DND-41 (cell line): ENCODE data around the gene SLC17A1.

Experiments
- ATAC-seq: fragments of 200-7000 bp; cut with Tn5 transposase; 3 replicates; pipeline ENCODE4 v1.9.1; 2021; ENCODE audit warnings: low read depth; ENCODE audit not compliant: insufficient read depth
- DNase-seq: peaks from one replicate; pipeline ENCODE4 v3.0.0-alpha.2; 2020
- H2AFZ ChIP-seq: 2 replicates; pipeline ENCODE4 v1.6.0; 2012; ENCODE audit warnings: low read depth, low read length
- H3K27ac ChIP-seq: 2 replicates; pipeline ENCODE4 v1.5.1; 2012; ENCODE audit warnings: low read length, inconsistent platforms
- H3K27me3 ChIP-seq: fragments of 200-600 bp; sonication (generic); 2 replicates; pipeline ENCODE4 v1.6.0; 2012; ENCODE audit warnings: low read length, mild to moderate bottlenecking, inconsistent platforms; ENCODE audit not compliant: insufficient read depth, poor library complexity
- H3K36me3 ChIP-seq: 2 replicates; pipeline ENCODE4 v1.5.1; 2012; ENCODE audit warnings: low read length, inconsistent platforms; ENCODE audit not compliant: insufficient read depth
- H3K4me1 ChIP-seq: 2 replicates; pipeline ENCODE4 v1.5.1; 2012; ENCODE audit warnings: mild to moderate bottlenecking, low read length; ENCODE audit not compliant: insufficient read depth
- H3K4me2 ChIP-seq: 2 replicates; pipeline ENCODE4 v1.6.0; 2012; ENCODE audit warnings: mild to moderate bottlenecking, moderate library complexity, low read length, inconsistent platforms; ENCODE audit not compliant: insufficient read depth
- H3K4me3 ChIP-seq, 2 experiments: fragments of 200-600 bp in 1 of 2; shearing (Covaris generic) in 1 of 2; 2 replicates each; pipeline ENCODE4 v1.5.1; 2012 to 2016; ENCODE audit warnings: inconsistent platforms in 2 of 2, low read length in 2 of 2, mild to moderate bottlenecking in 2 of 2, low read depth in 1 of 2, moderate library complexity in 1 of 2
- H3K79me2 ChIP-seq: 2 replicates; pipeline ENCODE4 v1.6.0; 2012; ENCODE audit warnings: low read length, inconsistent platforms; ENCODE audit not compliant: insufficient read depth
- H3K9ac ChIP-seq: 2 replicates; pipeline ENCODE4 v1.6.0; 2012; ENCODE audit warnings: low read depth, mild to moderate bottlenecking, inconsistent platforms, low read length, moderate library complexity
- H3K9me3 ChIP-seq: 2 replicates; pipeline ENCODE4 v1.5.1; 2012; ENCODE audit warnings: low read length, moderate library complexity, mild to moderate bottlenecking, inconsistent platforms; ENCODE audit not compliant: insufficient read depth, severe bottlenecking
- H4K20me1 ChIP-seq: 2 replicates; pipeline ENCODE4 v1.6.0; 2012; ENCODE audit warnings: low read length; ENCODE audit not compliant: insufficient read depth
- EZH2 ChIP-seq: IDR thresholded peaks from 3 replicates; pipeline ENCODE4 v1.6.1; 2012; ENCODE audit warnings: borderline replicate concordance, low read depth, mild to moderate bottlenecking, moderate library complexity, low read length, inconsistent platforms; ENCODE audit not compliant: severe bottlenecking
- TF ChIP-seq, protein P1 (sequence below): IDR thresholded peaks from 2 replicates; pipeline ENCODE4 v1.5.1; 2012; ENCODE audit warnings: borderline replicate concordance, low read length, moderate library complexity, mild to moderate bottlenecking; ENCODE audit not compliant: poor library complexity, severe bottlenecking; ENCODE audit errors: extremely low read depth

The SLC17A1 gene

GRCh38 chr6:25831532-25832306 lies at the start of gene SLC17A1:
Gene SLC17A1, minus strand, starts transcription at chr6:25832052. Its CDS starts 1,495 bp downstream, at chr6:25830557.
- ATAC-seq = no peak

DNA sequence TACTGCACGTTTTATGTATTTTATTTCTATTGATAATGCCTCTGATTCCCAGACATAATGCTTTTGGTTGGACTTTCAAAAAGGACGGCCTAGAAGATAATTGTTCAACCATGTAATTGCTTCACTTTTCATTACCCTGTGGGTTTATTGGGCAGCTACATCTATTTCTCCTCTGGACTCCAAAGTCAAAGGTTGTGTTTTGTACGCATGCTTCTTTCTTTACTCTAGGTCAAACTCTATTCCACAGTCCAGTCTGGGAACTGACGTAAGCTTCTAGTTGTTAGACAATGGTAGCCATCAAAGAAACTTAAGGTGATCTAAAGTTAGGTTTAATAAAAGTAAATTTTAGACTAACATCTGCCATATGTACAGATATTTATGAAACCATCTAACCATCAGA lies 48.7 kb upstream of the SLC17A1 start:
- peaks cover 2% of the 10 kb centered on the region for H3K27me3 ChIP-seq
- no peaks in the 10 kb centered on the region for H3K36me3 ChIP-seq
- H3K27ac ChIP-seq = no peak overlapping the region
- H3K79me2 ChIP-seq = no peaks in the 10 kb centered on the region
- no peak overlapping the region for H2AFZ ChIP-seq
- ATAC-seq (no peak), DNase-seq (no peak)
- H3K9me3 ChIP-seq = no peaks in the 10 kb centered on the region
- H3K4me2 ChIP-seq = no peak overlapping the region
- no peaks in the 10 kb centered on the region for H3K4me1 ChIP-seq
- no peak for TF ChIP-seq EZH2
- TF ChIP-seq, protein P1, sequence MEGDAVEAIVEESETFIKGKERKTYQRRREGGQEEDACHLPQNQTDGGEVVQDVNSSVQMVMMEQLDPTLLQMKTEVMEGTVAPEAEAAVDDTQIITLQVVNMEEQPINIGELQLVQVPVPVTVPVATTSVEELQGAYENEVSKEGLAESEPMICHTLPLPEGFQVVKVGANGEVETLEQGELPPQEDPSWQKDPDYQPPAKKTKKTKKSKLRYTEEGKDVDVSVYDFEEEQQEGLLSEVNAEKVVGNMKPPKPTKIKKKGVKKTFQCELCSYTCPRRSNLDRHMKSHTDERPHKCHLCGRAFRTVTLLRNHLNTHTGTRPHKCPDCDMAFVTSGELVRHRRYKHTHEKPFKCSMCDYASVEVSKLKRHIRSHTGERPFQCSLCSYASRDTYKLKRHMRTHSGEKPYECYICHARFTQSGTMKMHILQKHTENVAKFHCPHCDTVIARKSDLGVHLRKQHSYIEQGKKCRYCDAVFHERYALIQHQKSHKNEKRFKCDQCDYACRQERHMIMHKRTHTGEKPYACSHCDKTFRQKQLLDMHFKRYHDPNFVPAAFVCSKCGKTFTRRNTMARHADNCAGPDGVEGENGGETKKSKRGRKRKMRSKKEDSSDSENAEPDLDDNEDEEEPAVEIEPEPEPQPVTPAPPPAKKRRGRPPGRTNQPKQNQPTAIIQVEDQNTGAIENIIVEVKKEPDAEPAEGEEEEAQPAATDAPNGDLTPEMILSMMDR = no peak
- no peak overlapping the region for H3K4me3 ChIP-seq
- no peaks in the 10 kb centered on the region for H4K20me1 ChIP-seq
- H3K9ac ChIP-seq = no peak overlapping the region

More at GRCh38 chr6:25831532-25832306, at the start of gene SLC17A1:
- H3K27ac ChIP-seq = no peak within 1 kb of the TSS
- H3K79me2 ChIP-seq = no peaks in the 10 kb centered on the region
- TF ChIP-seq, protein P1 = no peak
- TF ChIP-seq EZH2 = no peak
- peaks cover 3% of the 10 kb centered on the region for H3K27me3 ChIP-seq
- H3K4me2 ChIP-seq = no peak within 1 kb of the TSS
- H4K20me1 ChIP-seq = no peaks in the 10 kb centered on the region
- no peak for DNase-seq
- no peaks in the 10 kb centered on the region for H3K36me3 ChIP-seq
- no peaks in the 10 kb centered on the region for H3K9me3 ChIP-seq
- no peak within 1 kb of the TSS for H3K9ac ChIP-seq
- H3K4me3 ChIP-seq = no peak within 1 kb of the TSS
- H2AFZ ChIP-seq = no peak within 1 kb of the TSS
- H3K4me1 ChIP-seq = no peaks in the 10 kb centered on the region

DNA sequence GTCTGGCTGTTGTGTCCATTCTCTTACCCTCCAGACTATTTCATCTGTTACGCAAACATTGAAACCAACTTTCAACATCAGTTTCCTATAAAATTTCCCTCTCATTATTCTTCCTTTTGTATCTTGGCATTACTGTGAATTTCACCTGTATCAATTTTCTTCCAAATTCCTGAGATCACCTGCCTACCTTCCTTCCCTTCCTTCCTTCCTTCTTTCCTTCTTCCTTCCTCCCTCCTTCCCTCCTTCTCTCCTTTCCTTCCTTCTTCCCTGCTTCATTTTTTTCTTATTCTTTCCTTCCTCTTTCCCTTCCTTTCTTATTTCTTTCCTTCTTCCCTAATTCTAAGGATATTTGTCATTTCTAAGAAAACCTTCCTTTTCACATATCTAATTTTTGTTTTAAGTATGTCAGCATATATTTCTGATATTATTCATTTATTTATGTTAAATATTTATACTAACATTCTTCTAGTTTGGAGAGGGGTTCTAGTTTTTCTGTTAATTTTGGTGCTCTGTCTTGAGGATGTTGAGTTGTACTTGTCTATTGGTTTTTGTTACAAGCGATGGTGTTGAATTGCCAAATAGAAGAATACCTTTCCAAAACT lies 47.0 kb upstream of the SLC17A1 start:
- no peak for ATAC-seq
- no peaks in the 10 kb centered on the region for H4K20me1 ChIP-seq
- H3K79me2 ChIP-seq = no peaks in the 10 kb centered on the region
- no peak overlapping the region for H3K9ac ChIP-seq
- H2AFZ ChIP-seq = no peak overlapping the region
- peaks cover 6% of the 10 kb centered on the region for H3K27me3 ChIP-seq
- TF ChIP-seq, protein P1 = no peak
- TF ChIP-seq EZH2 = no peak
- H3K27ac ChIP-seq = no peak overlapping the region
- H3K4me1 ChIP-seq = peaks cover 4% of the 10 kb centered on the region; the same call in 1 of the 2 replicates
- H3K4me2 ChIP-seq = no peak overlapping the region
- H3K9me3 ChIP-seq = no peaks in the 10 kb centered on the region
- H3K36me3 ChIP-seq = no peaks in the 10 kb centered on the region
- DNase-seq = no peak
- no peak overlapping the region for H3K4me3 ChIP-seq
